RWPE2 (cell line): Measurements from ENCODE around the gene STAT5B.

ENCODE experiments used
- ATAC-seq: fragments of 200-7000 bp; cut with Tn5 transposase; 3 replicates; pipeline ENCODE4 v1.9.1; 2021; ENCODE audit warnings: low read depth
- DNase-seq: peaks from one replicate; pipeline ENCODE4 v3.0.0-alpha.2; 2020; ENCODE audit warnings: low spot score
- H3K27ac ChIP-seq: fragments of 450-650 bp; 2 replicates; pipeline ENCODE4 v1.5.1; 2017; ENCODE audit warnings: mild to moderate bottlenecking; ENCODE audit not compliant: poor library complexity, severe bottlenecking
- H3K27me3 ChIP-seq: fragments of 250-450 bp; sonication (Bioruptor Pico); 2 replicates; pipeline ENCODE4 v1.5.1; 2021; ENCODE audit warnings: mild to moderate bottlenecking, moderate library complexity; ENCODE audit not compliant: insufficient read depth, poor library complexity, severe bottlenecking
- H3K36me3 ChIP-seq: fragments of 250-450 bp; sonication (Bioruptor Pico); 2 replicates; pipeline ENCODE4 v1.5.1; 2020; ENCODE audit warnings: low read depth, mild to moderate bottlenecking, moderate library complexity
- H3K4me1 ChIP-seq: fragments of 250-450 bp; sonication (Bioruptor Pico); 2 replicates; pipeline ENCODE4 v1.5.1; 2021; ENCODE audit warnings: mild to moderate bottlenecking, moderate library complexity; ENCODE audit not compliant: insufficient read depth, poor library complexity, severe bottlenecking
- H3K4me3 ChIP-seq: fragments of 250-450 bp; sonication (Bioruptor Pico); 2 replicates; pipeline ENCODE4 v1.5.1; 2021; ENCODE audit warnings: mild to moderate bottlenecking, moderate library complexity; ENCODE audit not compliant: severe bottlenecking
- H3K9me3 ChIP-seq: fragments of 250-450 bp; sonication (Bioruptor Pico); 2 replicates; pipeline ENCODE4 v1.5.1; 2021; ENCODE audit warnings: mild to moderate bottlenecking, moderate library complexity; ENCODE audit not compliant: severe bottlenecking
- TF ChIP-seq, protein P1 (sequence below): fragments of 450-650 bp; IDR thresholded peaks from one replicate; pipeline ENCODE4 v1.5.1; 2017; ENCODE audit warnings: mild to moderate bottlenecking, moderate library complexity; ENCODE audit not compliant: poor library complexity, severe bottlenecking

Gene STAT5B

DNA sequence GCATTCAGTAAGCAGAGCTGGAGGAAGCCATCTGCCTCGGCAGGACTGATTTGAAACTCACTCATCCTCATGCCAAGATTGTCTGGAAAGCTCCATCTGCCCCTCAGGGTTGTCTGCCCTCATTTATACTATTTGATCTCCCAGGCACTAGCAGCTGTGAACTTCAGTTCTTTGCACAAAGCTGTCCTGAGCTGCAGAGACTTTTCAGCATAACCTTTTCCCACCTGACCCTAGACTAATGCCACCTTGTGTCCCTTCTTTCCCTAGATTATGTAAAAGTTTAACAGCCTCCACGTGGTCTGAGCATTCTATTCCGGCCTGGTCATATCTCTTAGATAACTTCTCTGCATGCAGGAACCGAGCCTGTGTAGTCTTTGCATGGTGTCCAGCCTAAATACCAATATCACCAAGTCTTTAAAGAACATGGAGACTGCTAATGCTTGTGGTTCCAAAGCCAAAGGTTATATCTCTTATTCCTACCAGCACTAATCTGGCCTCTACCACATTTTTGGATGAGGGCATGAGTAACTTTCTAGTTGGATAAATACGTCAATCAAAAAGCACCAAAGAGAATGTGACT lies 41.2 kb upstream of the STAT5B start:
- Histone ChIP-seq H3K27me3 (no peaks in the 10 kb centered on the region), H3K36me3 (peaks cover 57% of the 10 kb centered on the region), H3K4me1 (peaks cover 8% of the 10 kb centered on the region), H3K27ac (no peak overlapping the region), H3K4me3 (no peak overlapping the region), H3K9me3 (no peaks in the 10 kb centered on the region)
- TF ChIP-seq, protein P1, sequence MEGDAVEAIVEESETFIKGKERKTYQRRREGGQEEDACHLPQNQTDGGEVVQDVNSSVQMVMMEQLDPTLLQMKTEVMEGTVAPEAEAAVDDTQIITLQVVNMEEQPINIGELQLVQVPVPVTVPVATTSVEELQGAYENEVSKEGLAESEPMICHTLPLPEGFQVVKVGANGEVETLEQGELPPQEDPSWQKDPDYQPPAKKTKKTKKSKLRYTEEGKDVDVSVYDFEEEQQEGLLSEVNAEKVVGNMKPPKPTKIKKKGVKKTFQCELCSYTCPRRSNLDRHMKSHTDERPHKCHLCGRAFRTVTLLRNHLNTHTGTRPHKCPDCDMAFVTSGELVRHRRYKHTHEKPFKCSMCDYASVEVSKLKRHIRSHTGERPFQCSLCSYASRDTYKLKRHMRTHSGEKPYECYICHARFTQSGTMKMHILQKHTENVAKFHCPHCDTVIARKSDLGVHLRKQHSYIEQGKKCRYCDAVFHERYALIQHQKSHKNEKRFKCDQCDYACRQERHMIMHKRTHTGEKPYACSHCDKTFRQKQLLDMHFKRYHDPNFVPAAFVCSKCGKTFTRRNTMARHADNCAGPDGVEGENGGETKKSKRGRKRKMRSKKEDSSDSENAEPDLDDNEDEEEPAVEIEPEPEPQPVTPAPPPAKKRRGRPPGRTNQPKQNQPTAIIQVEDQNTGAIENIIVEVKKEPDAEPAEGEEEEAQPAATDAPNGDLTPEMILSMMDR, result no peak
- DNase-seq (no peak), ATAC-seq (no peak)

DNA sequence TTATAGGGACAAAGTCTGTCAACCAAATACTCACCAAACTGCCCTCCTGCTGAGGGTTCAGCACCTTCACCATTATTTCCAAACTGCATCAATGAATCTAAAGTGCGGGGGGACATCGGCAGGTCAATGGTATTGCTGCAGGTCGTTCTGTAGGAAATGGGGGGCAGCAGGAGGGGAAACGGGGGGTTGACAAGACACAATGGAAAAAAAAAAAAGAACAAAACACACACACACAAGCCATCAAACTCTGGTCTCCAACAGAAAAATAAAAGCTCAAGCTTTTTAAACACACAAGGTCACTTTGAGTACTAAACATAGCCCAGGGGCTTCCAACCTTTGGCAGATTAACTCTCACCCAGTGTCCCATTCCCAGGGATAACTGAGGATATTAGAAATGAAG lies 40.6 kb upstream of the STAT5B start:
- peaks cover 8% of the 10 kb centered on the region for H3K4me1 ChIP-seq
- no peak overlapping the region for H3K27ac ChIP-seq
- ATAC-seq (no peak), DNase-seq (no peak)
- TF ChIP-seq, protein P1, result no peak
- H3K4me3 ChIP-seq, result no peak overlapping the region
- peaks cover 51% of the 10 kb centered on the region for H3K36me3 ChIP-seq
- H3K9me3 ChIP-seq, result no peaks in the 10 kb centered on the region
- H3K27me3 ChIP-seq, result no peaks in the 10 kb centered on the region

DNA sequence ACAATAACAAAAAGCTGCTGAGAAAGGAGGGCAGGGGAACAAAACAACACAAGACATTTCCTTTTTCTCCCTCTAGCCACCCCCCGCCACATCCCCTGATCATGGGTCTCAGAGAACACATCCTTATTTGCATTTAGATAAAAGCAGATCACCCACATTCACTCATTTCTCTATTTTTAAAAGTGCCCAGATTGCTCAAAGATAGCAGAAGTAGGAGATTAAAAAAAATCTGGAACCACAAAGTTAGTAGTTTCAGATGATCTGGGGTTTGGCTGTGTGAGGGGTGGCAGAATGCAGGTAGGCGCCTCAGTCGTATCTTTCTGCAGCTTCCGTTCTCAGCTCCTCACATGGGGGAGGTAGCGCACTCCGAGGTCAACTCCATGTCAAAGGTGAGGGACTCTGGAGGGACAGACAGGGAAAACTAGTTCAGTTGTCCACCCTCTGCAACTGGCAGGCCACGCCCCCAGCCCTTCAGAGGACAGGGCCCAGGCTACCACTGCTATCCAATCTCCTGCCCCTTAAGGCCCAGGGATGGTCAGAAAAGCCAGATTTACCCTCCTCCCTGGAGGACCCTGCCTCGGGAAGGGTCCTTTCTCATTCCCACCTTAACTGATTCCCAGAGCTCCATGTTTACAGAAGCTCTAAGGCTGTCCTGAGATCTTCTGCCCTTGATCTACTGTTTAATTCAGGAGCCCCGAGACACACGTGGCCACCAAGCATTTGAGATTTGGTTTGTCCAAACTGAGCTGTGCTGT lies 39.4 kb upstream of the STAT5B start:
- Histone ChIP-seq H3K36me3 (peaks cover 45% of the 10 kb centered on the region), H3K27me3 (no peaks in the 10 kb centered on the region), H3K4me1 (peaks cover 8% of the 10 kb centered on the region), H3K4me3 (no peak overlapping the region), H3K27ac (no peak overlapping the region), H3K9me3 (no peaks in the 10 kb centered on the region)
- ATAC-seq (no peak), DNase-seq (no peak)
- TF ChIP-seq, protein P1, result no peak

DNA sequence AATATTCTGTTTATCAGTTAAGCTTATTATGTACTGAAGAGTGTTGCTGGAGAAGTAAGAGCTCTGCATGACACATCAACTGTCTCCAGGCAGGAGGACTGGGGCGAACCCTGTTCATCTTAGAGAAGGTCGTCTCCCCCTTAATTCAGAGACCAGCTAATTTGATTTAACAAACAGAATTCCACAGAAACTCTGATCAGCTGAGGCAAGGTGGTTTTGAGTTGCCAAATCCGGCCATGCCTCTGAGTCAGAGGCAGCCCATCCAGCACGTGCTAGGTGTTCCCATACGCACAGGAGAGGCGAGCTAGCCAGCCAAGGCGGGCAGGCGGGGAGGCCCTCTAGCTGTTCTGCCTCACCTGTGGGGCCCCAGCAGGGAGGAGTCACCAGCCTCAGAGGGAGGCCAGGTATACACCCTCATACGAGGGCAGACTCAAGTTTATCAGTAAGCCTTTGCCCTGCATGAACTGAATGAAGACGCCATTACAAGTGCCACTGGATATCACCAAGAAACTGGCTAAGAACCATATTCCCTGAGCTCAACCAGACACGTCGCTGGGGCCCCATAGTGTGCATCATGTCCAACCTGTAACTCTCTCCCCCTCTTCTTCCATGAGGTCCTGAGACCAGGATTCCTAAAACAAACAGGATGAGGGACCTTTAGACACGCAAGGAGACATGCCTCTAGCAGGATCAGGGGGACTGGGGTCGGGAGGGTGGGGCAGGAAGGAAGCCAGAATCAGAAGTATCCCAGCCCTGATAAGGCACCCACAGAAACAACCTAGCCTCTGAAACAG lies 37.8 kb upstream of the STAT5B start:
- H3K4me3 ChIP-seq, result no peak overlapping the region
- H3K4me1 ChIP-seq, result no peaks in the 10 kb centered on the region
- no peak overlapping the region for H3K27ac ChIP-seq
- peaks cover 35% of the 10 kb centered on the region for H3K36me3 ChIP-seq
- ATAC-seq, result peak; percentile 37; the same call in 2 of the 3 replicates
- TF ChIP-seq, protein P1, result no peak
- no peak for DNase-seq
- H3K27me3 ChIP-seq, result no peaks in the 10 kb centered on the region
- no peaks in the 10 kb centered on the region for H3K9me3 ChIP-seq
